ENCODE measurements around the gene BNC1.

Gene BNC1, protein sequence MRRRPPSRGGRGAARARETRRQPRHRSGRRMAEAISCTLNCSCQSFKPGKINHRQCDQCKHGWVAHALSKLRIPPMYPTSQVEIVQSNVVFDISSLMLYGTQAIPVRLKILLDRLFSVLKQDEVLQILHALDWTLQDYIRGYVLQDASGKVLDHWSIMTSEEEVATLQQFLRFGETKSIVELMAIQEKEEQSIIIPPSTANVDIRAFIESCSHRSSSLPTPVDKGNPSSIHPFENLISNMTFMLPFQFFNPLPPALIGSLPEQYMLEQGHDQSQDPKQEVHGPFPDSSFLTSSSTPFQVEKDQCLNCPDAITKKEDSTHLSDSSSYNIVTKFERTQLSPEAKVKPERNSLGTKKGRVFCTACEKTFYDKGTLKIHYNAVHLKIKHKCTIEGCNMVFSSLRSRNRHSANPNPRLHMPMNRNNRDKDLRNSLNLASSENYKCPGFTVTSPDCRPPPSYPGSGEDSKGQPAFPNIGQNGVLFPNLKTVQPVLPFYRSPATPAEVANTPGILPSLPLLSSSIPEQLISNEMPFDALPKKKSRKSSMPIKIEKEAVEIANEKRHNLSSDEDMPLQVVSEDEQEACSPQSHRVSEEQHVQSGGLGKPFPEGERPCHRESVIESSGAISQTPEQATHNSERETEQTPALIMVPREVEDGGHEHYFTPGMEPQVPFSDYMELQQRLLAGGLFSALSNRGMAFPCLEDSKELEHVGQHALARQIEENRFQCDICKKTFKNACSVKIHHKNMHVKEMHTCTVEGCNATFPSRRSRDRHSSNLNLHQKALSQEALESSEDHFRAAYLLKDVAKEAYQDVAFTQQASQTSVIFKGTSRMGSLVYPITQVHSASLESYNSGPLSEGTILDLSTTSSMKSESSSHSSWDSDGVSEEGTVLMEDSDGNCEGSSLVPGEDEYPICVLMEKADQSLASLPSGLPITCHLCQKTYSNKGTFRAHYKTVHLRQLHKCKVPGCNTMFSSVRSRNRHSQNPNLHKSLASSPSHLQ

DNA sequence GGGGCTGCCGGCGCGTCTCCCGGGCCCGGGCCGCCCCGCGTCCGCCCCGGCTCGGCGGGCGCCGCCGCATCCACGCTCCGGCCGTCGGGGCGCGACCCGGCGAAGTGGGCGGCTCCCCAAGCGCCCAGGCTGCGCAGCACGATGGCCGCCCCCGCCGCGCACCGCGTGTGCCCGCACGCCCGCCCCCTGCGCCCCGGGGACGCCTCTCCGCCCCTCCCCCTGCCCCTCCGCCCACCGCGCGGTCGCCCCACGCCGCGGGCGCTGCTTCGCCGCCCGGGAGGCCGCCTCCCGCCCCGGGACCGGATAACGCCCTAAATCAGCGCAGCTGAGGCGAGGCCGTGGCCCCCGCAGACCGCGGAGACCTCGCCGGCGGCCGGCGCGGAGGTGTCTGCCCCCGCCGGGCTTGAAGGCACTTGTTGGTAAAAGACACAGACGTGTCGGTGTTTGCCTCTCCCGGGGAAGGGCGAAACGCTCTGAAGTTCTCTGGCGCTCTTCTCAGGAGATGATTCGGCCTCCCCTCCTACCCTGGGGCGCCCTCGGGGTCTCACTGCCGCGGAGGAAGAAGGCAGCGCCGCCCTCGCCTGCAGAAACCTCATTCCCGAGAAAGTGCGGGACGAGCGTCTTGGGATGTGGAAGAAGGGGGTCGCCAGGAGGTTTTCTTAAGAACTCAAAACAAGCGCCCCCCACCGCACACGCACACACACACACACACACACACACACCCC, at the start of gene BNC1:
Gene BNC1 (minus strand): TSS at position 106 of the 725 bp plus-strand sequence. CDS start 36 bp downstream, at position 70.
- peak; percentile 5 for DNase-seq (ENCODE audit: low read depth)

DNA sequence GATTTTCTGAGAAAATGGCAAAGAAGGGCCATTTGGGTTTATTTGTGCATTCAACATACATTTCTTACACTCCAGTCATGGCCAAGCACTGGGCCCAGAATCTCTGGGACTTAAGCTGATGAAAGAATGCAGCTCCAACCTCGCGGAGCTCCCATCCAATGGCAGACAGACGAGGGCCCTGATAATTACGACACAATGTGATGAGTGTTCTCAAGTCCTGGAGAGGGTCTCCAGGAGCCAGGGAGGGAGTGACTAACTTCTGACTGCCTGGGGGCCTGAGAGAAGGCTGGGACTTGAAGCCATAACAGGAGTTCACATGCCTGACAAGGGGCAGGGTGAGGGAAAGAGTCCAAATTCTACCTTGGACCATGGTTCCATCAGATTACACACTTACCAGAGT, 42.6 kb upstream of the BNC1 start:
- no peak for DNase-seq (ENCODE audit: low read depth)

DNA sequence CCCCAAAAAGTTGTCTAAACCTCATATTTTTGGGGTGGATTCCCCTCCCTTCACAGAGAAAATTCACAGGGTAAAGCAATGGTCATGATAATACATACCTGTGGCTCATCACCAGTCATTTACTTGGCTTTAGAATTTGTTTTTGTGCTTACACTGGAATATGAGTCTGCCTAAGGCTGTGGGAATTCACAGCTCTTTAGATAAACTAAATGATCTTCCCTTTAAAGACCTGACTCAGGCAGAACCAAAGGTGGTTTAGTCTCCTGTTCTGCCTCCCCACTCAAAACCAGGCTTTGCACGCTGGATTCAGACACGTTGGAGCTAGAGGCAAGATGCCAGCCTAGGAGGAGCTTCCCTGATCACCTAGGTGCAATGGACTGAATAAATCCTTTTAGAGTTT, 40.3 kb upstream of the BNC1 start:
- no peak for DNase-seq (ENCODE audit: low read depth)

DNA sequence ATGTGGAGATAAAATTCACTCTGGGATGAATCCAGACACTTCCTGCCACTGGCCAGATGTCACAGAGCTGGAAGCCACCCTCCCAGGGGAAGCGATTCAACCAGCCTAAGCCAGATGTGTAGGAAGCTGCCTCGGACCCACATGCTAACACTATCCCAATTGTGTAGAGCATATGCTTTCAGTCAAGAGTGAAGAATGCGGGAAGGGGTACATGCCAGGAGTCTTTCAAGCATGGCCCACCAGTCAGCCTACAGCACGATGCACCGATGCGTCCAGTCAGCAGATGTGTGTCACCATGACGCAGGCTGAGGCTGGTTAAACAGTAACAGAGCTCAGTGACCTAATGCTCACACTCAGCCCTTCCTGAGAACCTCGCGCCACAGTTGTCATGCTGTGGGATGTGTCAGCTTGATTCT, 38.8 kb upstream of the BNC1 start:
- no peak for DNase-seq (ENCODE audit: low read depth)

DNA sequence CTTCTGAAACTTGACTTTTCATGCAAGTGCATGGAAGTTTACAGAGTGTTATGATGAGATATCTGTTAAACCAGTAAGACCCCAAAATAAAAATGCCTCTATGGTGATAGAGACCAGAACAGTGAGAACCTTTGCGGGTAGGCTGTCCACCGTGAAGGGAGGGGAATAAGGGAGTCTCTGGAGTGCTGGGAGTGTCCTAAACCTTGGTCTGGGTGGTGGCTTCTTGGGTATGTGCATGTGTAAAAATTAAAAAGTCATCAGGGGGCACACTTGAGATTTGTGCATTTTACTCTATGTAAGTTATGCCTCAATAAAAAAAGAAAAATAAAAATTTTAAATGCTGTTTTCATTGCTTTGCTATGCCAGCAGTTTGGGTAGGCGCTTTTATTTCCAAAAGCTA, 38.2 kb upstream of the BNC1 start:
- no peak for DNase-seq (ENCODE audit: low read depth)

DNA sequence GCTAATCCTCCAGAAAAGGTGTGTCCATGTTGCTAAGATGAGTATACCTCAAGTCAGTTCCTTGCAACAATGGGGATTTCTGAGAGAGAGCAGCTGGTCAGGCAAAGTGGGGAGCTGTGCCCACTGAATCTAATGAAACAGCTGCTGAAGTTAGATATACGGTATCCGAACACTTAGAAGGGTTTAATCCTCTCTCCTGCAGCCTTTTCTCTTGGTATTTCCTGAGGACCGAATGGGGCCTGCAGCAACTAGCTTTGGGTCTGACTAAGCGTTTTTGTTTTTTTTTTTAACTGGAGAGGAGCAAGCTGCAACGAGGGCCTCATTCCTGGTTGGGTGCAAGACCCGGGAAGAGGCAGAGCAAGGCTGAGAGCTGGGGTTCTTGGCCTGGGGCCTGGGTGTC, 37.6 kb upstream of the BNC1 start:
- no peak for DNase-seq (ENCODE audit: low read depth)

DNA sequence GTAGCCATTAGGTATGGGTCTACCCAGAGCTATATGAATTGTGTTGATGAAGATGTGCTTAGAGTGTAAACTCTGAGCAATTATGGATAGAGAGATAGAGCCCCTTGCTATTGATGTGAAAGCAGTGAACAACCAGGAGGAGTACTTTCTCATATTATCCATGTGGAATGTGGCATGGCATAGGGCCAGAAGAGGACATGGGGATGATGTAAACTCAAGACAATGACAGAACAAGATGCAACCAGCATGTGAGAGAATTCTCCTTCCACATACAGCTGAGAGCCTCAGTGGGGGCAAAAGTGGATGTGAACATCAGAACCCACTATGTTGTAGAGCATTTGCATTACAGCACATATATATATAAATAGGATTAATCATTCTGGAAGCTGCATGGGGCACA, 36.4 kb upstream of the BNC1 start:
- no peak for DNase-seq (ENCODE audit: low read depth)

DNA sequence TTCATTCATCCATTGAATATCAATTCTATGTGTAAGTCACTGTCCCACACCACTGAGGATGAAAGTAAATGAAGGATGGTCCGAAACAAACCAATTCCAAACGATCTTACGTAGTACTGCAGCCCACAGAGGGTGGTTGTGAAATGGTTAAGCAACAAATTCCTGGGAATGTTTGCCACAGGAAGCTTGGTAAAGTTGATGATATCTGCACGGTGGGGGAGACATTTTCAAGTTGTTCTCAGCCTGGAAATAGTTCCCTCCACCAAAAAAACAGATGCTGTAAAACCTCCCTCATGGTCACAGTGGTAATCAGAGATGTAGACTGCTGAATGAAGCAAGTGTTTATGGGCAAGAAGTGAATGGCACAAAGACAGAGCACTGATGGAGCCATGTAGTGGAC, 35.9 kb upstream of the BNC1 start:
- DNase-seq (ENCODE audit: low read depth), result no peak

DNA sequence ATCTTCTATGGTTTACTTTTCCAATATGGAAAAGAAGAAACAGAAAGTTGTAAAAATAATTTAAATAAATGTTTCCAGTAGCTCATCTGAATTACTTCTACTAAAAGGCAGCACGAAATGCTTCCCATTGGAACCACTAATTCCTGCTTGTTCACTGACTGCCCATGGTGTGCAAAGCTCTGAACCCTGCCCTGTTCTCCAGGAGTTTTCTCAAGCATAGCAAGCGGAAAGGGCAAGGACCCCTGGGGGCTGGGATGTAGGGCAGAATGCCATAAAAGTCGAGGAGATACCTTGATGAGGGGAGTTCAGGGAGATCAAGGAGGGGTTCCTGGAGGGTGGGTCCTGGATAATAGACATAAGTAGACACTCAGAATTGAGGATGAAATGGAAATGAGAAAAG, 35.3 kb upstream of the BNC1 start:
- DNase-seq (ENCODE audit: low read depth), result no peak

DNA sequence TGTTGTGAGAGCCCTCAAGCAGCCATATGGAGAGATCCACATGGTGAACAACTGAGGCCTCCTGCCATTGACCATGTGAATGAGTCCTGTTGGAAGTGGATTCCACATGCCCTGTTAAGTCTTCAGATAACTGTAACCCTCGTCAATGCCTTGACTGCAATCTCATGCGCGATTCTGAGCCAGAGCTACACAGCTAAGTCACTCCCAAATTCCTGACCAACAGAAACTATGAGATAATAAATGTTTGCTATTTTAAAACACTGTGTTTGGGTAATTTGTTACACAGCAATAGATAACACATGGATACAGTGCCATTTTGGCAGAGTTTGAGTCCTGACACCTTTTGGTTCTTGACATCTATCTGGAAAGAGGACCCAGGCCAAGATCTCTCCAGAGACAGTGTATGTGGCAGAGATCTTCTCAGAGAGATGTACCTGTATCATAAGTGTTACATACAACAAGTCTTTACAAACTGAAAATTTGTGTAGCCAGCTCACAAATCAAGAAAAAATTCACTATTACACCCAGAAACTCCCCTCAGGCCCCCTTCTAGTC, 34.5 kb upstream of the BNC1 start:
- no peak for DNase-seq (ENCODE audit: low read depth)

DNA sequence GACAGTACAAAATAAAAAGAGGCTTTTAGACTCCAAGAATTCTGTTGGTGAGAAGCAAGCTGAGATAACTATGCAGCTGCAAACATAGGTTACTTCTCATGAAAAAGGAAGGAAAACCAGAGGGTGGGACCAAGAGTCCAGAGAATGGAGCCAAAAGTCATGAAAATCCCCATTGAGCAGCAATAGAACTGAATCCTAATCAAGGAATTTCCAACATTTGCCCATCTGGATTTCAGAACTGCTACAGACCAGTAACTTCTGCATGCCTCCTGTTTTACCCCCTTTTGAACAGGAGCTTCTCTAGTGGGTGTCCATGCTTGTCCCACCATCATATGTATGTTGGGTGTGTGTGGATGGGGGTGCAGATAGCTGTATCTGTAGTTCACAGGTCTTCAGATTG, 33.6 kb upstream of the BNC1 start:
- DNase-seq (ENCODE audit: low read depth), result no peak

DNA sequence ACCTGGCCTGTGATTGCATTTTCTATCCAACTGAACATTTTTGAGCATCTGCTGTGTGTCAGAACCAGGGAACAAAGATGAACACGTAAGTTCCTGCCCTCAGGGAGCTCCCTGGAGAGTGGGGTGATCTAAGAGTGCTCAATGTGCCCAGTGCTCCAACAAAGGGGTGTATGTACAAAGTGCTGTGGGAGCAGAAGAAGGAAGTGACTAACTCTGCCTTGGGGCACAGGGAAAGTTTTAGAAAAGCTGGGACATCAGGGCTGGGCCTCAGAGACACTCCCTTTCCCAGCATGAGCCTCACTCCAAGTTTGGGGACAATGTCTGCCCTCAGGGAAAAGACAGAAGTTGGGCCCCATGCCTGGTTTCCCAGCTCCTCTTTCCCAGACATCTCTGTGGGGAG, 27.6 kb upstream of the BNC1 start:
- no peak for DNase-seq (ENCODE audit: low read depth)

DNA sequence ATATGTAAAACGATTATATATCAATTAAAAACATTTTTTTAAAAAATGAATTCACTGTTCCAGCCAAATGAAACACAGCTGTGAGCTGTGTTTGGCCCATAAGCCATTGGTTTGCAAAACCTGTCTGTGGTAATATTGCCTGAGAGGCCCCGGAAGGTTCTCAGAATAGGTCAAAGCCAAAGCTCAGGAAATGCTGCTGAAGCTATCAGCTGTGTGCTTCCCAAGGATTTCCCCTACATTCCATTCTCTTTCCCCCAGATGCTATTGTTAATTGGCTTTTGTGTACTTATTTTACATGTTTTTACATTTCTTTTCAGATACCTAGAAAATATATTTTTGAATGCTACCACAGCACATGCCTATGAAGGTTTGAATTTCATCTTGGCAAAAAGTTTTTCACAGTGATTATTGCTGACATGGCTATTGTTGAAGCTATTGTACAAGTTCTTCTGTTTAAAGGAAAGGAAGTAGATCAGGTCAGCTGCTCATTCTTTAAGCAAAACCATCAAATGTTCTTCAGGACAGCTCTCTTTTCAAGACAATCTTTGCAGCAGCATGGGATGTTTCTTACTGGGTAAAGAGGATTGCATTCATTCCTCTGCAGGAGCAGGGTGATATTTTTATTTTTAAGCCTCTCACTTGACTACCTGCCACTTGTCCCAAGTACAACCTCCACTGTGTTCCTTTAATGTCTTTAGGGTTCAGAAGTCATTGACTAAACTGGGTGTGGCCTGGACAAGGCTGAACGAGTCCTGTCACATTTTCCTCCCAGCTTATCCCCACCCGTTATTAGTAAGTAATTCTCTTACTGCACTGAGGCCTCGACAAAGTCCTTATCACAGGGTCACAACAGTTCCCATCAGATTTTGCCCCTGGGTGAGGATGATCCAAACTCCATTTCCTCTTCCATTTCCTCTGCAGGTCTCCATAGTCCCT, 26.3 kb upstream of the BNC1 start:
- no peak for DNase-seq (ENCODE audit: low read depth)

DNA sequence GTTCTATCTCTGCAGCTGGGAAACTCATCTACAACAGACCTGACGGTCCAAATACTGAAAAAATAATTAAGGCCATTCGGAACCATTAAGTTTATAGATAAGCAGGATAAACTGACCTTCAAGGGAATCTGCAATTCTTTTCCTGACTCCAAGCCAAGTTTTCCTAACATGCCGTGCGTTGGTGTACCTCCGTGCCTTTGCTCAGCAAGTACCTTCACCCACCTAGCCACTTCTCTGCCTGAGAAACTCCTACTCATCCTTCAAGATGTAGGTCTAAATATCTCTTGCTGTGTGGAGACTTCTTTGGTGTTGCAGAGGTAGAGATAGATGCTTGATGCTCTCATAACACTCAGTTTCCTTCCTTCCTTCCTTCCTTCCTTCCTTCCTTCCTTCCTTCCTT, 24.2 kb upstream of the BNC1 start:
- DNase-seq (ENCODE audit: low read depth), result no peak

DNA sequence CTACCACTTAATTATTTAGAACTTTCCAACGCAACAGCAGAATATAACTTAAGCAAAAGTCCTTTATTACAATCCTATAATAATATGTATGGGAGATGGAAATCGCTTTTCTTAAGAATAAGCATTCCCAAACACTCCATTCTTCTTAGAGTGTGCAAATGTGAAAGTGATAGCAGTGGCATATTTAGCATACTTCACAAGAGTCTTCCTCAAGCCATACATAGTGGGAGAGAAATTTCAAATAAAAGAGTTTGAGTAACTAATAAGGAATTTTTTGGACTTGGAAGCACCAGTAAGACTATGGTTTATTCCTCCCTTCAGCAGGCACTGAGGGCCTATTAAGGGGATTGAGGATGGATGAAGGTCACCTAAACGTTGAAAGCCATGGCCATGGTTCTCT, 22.1 kb upstream of the BNC1 start:
- no peak for DNase-seq (ENCODE audit: low read depth)

DNA sequence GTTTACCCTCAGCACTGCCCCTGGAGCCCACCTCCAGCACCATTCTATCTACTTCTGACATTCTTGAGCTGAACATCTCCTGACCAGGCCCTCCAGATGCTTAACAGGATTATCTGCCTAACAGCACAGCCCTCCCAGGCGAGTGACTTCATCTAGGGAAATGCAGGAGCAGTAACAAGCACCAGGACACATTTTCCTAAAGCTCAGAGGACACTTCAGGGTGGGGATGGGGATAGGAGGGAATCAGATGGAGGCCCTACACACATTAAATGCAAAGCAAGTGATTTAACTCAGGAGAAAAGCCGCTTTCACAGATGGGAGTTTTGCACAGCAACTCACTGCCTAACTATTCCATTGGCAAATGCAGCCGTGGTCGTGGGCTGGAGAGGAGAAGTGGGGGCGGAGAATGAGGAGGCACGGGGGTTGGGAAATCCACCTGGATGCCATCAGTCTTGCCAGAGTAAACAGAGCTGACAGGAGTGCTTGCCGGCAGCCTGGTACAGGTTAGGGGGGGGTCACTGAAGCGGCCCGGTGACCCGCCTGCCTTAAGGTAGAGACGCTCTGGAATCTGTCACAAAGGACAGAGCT, 21.3 kb upstream of the BNC1 start:
- no peak for DNase-seq (ENCODE audit: low read depth)

DNA sequence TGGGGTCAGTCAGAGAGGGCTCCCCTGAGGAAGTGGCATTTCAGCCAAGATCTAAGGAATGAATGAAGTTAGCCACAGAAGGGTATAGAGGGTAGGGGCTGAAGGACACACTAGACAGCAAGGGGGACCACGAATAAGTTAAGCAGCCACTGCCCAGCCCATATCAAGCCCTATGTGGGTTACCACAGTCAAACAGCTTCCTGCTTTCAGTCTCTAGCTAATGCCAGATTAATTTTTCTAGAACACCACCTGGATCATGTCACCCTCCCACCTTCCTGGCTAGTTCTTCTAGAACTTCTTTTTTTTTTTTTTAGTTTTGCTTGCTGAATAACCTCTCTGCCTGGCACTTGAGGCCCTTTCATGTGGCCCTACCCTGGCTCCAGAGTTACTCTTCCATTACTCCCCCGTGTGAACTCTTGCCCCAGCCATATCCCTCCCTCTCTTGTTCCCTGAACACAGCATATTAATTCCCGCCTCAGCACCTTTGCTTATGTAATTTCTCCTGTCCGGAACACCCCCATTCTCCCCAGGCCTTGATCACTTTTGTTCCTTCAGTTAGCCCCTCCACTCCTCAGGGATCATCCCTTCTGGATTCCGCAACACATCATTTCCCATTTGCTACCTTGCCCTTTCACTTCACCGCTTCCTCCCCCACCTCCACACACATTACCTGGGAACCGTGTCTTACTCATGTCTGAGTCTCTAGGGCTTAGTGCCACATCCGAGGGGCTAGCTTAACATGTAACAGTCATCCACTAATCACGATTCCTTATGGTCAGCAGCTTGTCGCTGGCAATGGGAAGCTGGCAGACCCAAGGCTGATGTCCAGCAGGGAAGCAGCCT, 20.6 kb upstream of the BNC1 start:
- no peak for DNase-seq (ENCODE audit: low read depth)

DNA sequence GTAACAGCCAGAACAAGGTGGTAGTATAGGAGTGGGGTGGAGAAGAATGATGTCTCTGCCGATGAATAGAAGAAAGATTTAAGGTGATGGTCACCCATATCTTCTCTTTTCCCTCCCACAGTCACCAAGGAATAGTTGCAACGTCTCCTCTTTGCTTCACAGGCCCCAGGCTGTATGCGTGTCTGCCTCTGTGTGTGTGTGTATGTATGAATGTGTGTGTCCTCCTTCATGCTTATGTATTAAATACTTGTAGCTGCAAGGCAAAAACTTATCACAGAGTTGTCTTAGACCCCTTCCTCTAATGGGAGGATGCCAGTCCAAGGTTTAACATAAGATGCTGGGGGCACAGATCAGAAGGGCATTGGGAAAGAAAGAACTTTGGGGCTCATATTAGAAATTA, 19.1 kb upstream of the BNC1 start:
- no peak for DNase-seq (ENCODE audit: low read depth)

DNA sequence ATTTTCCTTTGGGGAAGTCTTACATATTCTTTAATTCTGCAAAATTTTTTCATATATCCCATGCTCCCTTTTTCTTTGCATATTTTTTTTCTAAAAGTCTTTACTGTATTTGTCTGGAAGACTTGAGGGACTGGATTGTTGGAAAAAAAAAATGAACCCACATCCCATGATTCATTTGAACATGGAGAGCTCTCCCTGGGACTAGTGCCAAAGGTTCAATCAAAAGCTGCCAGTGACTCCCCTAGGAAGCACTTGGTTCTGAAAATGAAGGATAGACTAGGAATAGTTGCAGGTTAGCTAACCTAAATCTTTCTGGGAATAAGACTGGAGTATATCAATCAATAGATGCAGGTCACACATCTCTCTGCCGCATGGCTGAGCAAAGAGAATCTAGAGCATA, 16.4 kb upstream of the BNC1 start:
- no peak for DNase-seq (ENCODE audit: low read depth)

DNA sequence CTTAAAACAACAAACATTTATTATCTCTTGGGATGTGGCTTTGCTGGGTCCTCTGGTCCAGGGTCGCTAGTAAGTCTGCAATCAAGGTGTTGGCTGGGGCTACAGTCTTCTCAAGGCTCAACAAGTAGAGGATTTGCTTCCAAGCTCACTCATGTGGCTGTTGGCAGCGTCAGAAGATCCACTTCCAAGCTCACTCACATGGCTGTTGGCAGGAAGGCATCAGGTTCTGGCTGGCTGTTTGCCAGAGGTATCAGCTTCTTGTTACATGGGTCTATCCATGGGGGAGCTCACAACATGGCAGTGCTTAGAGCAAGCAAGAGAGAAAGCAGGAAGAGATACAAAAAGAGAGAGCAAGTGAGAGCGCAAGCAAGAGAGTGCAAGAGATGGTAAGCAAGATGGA, 15.0 kb upstream of the BNC1 start:
- no peak for DNase-seq (ENCODE audit: low read depth)

Data from stimulated activated CD4-positive, alpha-beta T cell treated with anti-CD3 and anti-CD28 coated beads, Interleukin-2, amount 100 ng/mL, for 4 hours (primary cell).